HL-60/S4 treated with phorbol 12-myristate 13-acetate at 8.2 ng/mL for 4 days and 3 days (cell line): ENCODE measurements around the gene CALCOCO2.
"Not testable (repeated sequence)": the region's sequence is repeated elsewhere in the genome, so short reads cannot be mapped to it uniquely, and the experiment has no call there.

Source experiments
- in situ Hi-C: fragments of 300-500 bp; cut with MboI; formaldehyde crosslinking; loops from 2 replicates; pipeline ENCODE4 v1.15.0; 2022; ENCODE audit warnings: low sequenced_read_pairs

Gene CALCOCO2

DNA sequence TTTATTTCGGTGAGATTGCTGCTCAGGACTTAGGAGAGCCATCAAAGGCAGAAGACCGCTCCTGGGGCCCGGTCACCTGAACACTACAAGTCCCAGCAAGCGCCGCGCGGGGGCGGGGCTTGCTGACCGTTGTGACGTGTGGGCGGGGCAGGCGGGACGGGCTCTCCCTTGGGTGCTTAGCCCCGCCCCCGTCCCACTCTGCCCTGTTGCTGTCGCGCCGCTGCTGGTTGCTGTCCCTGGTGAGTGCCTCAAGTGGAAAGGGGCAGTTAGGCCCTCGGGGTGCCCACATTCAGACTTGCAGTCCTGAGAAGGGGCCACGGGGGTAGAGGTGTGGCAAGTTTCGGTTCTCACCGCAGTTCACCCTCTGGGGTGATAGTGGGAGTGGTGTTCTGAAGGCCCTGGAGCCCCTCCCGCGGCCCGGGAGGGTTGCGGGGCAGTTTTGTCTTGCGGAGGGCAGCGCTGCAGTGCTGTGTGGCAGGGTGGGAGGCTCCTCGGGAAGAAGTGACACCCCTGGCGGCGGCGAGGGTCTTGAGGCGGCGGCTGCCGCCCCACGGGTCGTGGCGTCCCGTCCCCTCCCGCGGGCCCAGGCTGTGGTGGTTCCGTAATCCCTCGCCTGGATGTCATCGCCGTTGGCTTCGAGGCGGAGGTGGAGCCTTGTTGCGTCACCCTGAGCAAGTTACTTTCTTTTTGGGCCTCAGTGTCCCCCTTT, at the start of gene CALCOCO2:
CALCOCO2 (plus strand) TSS at position 196 of the 709 bp plus-strand sequence. CDS start 10,673 bp downstream, outside the sequence.
- in situ Hi-C loops, result no loop called here

- in situ Hi-C loops, result no loop called here
Measured at GRCh38 chr17:48787828-48788227, 43.0 kb upstream of the CALCOCO2 start.

DNA sequence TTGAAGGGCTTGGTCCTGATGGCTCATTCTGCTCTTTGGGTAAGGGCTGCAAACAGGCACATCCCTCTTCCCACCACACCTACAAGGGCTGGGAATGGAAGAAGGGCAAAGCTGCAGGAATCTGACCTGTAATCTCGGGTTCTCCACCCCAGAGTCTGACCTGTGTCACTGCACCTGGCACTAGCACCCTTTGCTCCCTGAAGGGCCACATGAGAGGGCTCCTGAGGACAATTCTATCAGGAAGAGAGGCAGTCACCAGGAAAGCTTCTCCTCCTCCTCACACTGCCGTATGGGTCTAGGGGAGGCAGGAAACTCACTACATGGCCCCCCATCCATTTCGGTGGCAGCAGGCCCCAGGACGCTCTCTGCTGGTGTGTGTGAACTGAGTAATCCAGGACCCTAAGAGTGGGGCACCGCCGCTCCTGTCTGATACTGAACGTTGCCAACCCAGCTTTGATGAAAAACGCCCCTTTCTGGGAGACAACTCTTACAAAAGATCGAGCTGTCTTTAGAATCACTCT, 40.2 kb upstream of the CALCOCO2 start:
- in situ Hi-C loops, result no loop called here

DNA sequence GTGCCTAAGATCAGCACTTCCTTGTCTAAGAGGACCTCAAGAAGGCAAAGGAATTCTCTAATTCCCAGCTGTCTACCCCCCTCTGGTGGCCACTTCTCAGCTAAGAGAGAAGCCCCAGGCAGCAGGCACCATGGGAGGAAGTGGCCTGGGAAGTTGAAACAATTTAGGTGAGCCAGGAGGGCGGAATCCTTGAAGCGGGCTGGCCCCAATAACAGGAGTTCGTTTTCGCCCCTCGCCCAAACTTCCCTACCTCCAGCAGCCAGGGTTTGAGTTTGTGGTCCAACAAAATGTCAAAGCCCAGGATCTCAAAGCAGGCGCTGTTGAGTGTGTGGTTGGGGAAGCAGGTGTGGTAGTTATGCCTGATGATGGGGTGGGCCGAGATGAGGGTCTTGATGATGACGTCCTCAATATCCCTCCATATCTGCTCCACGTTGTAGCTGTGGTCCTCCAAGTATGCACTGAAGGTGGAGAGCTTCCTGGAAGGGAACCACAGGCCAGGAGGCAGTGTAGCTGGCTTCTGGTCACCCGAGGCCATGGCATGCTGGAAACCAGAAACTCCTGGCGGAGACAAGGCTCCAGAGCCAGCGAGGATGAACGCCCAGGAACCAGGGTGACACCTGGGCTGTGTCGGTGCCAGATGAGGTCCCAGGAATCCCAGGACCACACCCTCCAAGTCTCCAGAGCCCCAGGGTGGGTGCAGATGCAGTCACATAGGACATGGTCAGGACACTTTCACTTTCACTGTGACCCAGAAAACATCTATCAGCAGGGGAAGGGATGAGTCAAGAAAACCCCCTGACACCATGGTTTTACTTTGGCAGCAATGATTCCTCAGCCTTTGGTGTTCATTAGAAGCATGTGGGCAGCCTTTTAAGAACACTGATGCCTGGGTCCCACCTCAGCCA, 39.5 kb upstream of the CALCOCO2 start:
- in situ Hi-C loops, result no loop called here

DNA sequence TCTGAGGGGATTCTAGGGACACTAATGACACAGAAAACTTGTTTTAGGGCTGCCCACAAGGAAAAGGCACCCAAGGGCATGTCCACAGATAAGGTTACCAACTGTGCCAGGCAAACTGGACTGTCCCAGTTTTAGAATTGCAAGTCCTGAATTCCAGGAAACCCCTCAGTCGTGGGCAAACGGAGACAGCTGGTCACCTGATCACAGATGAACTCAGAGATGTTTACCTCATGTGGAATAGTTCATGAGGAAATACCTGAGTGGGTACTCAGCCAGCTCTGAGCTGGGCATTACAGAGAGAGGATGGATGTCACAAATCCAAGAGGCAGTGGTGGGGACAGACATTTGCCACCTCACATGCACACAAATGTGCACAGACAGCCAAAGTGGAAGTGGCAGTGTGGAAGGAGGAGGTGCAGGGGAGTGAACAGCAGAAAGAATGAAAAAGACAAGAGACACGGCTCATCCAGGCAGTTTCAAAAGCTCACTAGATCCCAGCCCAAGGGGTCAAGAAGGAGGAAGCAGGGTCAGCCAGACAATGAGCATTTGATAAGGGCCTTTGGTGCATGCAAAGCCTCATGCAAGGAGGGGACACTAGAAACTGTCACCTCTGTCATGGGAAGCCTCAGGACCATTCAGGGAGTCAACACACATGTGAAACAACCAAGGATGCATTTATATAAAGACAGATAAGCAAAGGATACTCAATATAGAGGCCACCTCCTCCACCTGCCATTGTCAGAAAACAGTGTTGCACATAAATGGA, 38.6 kb upstream of the CALCOCO2 start:
- in situ Hi-C loops, result no loop called here

GRCh38 chr17:48795444-48796162, 35.2 kb upstream of the CALCOCO2 start:
- in situ Hi-C loops, result no loop called here

GRCh38 chr17:48796163-48796522, 34.7 kb upstream of the CALCOCO2 start:
- in situ Hi-C loops, result not testable (repeated sequence)

- in situ Hi-C loops, result no loop called here
Measured at GRCh38 chr17:48799069-48799723, 31.6 kb upstream of the CALCOCO2 start.

DNA sequence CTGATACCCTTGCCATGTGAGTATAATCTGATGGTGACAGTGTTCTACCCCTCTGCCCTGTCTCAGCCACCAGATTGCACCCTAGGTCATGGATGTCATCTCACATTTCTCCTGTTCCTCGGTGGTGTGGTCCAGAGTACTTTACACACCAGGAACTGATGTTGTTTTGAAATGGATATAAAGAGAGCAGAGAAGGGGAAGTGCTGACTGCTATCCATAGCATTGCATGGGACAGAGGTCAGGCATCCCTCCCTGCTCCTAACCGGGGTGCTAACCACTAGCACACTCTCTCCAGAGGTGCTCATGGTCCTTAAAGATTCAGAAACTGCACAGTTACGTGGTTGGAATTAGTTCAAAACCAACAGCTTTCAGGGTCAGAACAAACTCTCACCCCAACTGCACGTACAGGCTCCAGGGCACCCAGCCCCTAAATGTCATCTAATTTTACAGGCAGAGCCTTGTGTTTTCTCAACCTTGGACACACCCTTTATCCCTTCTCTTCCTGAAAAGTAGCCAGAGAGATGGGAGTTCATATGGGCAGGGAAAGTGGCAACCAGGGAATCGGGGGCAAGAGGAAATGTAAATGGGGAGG, 30.1 kb upstream of the CALCOCO2 start:
- in situ Hi-C loops, result loop anchor here (10.0 kb wide), 1 partner anchor 74 kb away; no protein-coding TSS in a partner anchor

DNA sequence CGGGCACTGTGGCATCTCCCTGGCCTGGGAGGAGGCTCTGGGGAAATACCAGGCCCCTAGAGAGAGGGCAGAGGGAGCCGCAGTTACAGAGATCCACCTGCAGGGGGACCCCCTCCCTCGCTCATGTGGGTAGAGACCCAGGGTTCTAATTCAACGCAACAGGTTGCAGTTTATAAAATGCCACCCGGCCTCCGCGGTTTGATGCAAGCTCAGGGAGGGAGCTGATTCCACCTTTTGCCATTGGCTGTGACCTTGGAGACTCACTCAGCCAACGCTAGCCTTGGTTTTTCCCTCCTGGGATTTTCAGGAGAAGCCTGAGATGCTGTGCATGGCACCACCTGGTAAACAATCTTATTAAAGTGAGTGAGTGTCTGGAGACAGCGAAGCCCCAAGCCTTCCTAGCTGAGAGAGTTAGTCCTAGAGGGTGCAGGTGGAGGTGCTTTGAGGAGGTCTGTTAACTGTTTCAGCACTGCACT, 25.9 kb upstream of the CALCOCO2 start:
- in situ Hi-C loops, result loop anchor here (10.0 kb wide), 1 partner anchor 70 kb away; no protein-coding TSS in a partner anchor

- in situ Hi-C loops, result loop anchor here (10.0 kb wide), 1 partner anchor 66 kb away; no protein-coding TSS in a partner anchor
Measured at GRCh38 chr17:48809182-48809581, 21.7 kb upstream of the CALCOCO2 start.

DNA sequence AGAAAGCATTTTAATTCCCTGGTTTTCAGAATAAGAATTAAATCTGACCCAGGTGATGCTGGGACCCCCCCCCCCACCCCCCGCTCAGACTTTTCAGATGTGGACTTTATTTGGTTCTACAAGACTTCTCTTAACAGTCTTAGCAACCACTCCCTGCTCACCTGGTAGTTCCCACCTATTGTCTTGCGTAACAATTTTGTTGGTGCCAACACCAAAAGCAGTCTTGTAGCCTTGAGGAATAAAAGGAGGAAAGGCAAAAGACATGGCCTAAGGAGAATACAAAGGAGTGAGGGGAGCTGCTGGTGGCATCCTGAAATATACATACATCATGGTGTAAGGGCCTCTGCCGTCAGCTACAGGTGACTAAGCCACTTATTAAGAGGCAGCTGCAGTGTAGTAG, 18.8 kb upstream of the CALCOCO2 start:
- in situ Hi-C loops, result no loop called here

- in situ Hi-C loops, result no loop called here
Measured at GRCh38 chr17:48814504-48814903, 16.3 kb upstream of the CALCOCO2 start.

DNA sequence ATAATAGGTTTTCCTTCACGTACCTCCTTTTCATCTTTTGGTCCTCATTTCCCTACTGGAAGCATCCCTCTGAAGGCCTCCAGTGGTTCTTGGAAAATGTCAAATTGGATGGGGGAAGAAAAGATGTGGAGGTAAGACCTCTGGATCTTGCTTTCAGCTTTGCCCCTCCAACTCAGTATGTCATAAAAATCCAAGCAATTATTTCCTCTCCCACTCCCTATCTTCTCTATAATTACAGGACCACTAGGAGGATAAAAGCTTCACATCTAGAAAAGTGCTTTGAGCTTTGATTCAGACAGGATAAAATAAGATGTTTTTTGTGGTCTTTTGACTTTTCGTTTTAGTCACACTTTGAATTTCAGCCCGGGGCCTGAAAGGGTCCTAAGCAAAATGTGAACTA, 15.5 kb upstream of the CALCOCO2 start:
- in situ Hi-C loops, result no loop called here

DNA sequence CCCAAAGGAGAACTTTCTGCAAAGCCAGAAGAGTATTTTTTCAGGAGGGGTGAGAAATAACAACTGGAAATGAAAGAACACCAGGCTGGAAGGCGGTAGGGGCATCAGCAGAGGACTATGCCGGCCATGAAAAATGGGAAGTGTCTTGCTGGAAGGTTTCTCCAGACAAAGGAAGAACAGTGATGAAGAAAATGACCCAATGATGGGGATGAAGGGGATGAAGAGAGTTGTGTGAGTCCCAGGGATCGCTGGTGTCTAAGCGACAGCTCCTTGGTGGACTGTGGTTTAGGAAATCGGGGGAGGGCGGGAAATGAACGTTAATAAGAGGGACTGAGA, 14.4 kb upstream of the CALCOCO2 start:
- in situ Hi-C loops, result no loop called here

DNA sequence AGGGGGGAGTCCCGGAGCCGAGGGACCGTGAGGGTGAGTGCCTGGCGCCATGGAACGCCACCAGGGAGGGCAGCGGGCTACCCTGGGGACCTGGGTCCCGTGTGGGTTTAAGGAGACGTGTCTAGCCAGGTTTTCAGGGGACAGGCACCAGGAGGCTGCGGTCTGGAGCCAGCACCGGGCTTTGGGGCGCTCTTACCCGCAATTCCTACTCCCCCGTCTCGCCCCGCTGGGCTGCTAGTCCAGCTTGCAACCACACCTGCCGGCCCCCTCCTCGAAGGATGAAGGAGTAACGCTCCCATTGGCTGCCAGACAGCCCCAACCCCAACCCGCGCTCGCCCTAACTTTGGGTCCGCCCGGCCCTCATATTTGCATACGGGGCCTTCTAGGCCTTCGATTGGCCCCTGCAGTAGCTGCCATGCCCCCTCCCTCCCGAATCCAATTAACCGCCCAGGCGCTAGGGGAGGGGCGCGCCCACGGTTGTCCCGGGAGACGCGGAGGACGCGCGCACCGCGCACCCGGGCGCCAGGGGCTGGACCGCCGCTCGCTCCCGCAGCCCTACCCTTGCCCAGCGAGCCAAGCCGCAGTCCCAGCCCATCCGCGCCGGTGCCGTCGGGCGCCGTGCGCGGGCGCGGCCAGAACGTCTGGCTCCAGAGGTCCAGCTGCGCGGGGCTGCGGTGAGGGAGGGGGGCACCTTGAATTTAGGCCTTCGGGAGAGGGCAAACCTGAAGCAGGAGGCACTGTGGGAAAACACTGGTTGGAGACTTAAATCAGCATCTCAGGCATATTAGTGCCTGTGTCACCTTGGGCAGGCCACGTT, 13.9 kb upstream of the CALCOCO2 start, which contains the start of gene TTLL6:
TTLL6 (minus strand) TSS at position 456 of the 817 bp plus-strand sequence; CDS start at position 299, 157 bp downstream.
- in situ Hi-C loops, result no loop called here

DNA sequence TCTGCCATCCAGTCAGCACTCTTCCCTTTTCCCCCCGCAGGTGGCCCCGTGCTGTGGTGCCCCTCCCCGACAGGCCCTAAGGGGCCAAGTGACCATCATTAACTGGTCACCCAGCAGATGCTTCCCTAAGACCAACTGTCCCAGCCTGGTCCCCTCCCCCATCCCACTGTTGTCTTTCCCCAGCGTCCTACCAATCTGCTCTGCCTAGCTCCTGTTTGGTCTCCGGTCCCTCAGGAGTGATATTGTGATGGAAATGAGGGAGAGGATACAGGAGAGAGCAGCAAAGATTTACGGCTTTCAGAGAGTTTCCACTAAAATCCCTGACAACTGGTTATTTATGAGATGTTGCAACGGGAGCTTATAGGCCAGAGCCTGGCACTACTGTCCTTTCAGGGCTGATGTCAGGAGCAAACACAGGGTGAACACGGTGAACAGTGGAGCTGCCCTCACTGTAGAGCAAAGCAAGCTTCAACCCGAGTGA, 12.4 kb upstream of the CALCOCO2 start:
- in situ Hi-C loops, result no loop called here

DNA sequence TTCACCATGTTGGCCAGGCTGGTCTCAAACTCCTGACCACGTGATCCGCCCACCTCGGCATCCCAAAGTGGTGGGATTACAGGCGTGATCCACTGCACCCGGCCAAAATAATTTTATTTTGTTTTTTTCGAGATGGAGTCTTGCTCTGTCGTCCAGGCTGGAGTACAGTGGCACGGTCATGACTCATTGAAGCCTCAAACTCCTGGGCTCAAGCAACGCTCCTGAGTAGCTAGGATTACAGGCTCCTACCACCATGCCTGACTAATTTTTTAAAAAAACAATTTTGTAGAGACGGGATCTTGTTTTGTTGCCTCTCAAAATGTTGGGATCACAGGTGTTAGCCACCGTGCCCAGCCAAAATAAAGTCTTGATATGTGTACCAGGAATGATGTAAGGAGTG, 11.4 kb upstream of the CALCOCO2 start:
- in situ Hi-C loops, result no loop called here
